Body of pancreas (tissue), 4 donors: ENCODE measurements around the gene DNAH11.

Source experiments
- POLR2A ChIP-seq, 3 donors: fragments of 450-650 bp; IDR thresholded peaks; one replicate each; pipeline ENCODE4 v1.6.1; 2016; ENCODE audit warnings: antibody characterized with exemption in 3 of 3, mild to moderate bottlenecking in 2 of 3
- TF ChIP-seq, protein P1 (sequence below), 7 experiments: fragments of 450-650 bp in 4 of 7; fragments of 200-600 bp in 3 of 7; sonication (generic) in 3 of 7; IDR thresholded peaks; one replicate each; pipeline ENCODE4 v1.5.1; 2016 to 2019; ENCODE audit warnings: antibody characterized with exemption in 7 of 7

DNA sequence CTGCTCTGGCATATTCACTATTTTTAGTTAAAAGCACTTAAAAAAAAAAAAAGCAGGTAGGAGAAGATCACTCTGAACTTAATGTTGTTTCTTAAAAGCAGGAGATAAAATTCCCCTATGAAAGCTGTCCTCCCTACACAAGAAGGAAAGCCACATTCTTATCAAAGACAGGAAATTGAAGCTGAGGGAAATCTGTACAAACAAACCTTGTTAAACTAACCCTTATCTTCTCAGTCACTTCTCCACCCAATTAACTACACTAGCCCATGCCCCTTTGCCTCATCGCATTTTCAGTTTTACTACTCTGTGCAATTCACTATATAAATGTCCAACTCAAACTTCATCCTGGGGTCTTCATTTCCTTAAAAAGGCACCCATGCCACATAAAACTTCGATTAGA lies 405.5 kb downstream of the DNAH11 start:
- TF ChIP-seq, protein P1, sequence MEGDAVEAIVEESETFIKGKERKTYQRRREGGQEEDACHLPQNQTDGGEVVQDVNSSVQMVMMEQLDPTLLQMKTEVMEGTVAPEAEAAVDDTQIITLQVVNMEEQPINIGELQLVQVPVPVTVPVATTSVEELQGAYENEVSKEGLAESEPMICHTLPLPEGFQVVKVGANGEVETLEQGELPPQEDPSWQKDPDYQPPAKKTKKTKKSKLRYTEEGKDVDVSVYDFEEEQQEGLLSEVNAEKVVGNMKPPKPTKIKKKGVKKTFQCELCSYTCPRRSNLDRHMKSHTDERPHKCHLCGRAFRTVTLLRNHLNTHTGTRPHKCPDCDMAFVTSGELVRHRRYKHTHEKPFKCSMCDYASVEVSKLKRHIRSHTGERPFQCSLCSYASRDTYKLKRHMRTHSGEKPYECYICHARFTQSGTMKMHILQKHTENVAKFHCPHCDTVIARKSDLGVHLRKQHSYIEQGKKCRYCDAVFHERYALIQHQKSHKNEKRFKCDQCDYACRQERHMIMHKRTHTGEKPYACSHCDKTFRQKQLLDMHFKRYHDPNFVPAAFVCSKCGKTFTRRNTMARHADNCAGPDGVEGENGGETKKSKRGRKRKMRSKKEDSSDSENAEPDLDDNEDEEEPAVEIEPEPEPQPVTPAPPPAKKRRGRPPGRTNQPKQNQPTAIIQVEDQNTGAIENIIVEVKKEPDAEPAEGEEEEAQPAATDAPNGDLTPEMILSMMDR (IDR thresholded peaks at IDR 0.05) = no peak
- no peak for TF ChIP-seq POLR2A (IDR thresholded peaks at IDR 0.05)
